DOHH2 (cell line): ENCODE data around the gene SLC7A7.
"Not testable (repeated sequence)": the region's sequence is repeated elsewhere in the genome, so short reads cannot be mapped to it uniquely, and the experiment has no call there.

Source experiments
- H3F3A ChIP-seq: fragments of 200-600 bp; sonication (generic), shearing (Covaris generic); 2 replicates; pipeline ENCODE4 v1.6.0; 2016; ENCODE audit warnings: antibody characterized with exemption, mild to moderate bottlenecking; ENCODE audit not compliant: control insufficient read depth, insufficient read depth
- H3K27ac ChIP-seq: fragments of 200-600 bp; sonication (generic); 2 replicates; pipeline ENCODE4 v1.5.1; 2014; ENCODE audit warnings: low read depth, mild to moderate bottlenecking, low read length, moderate library complexity
- H3K27me3 ChIP-seq: fragments of 200-600 bp; sonication (generic); 2 replicates; pipeline ENCODE4 v1.6.1; 2014; ENCODE audit warnings: mild to moderate bottlenecking, low read length, mixed read lengths; ENCODE audit not compliant: control insufficient read depth
- H3K36me3 ChIP-seq: fragments of 200-600 bp; sonication (generic); 2 replicates; pipeline ENCODE4 v1.6.1; 2014; ENCODE audit warnings: mild to moderate bottlenecking, low read length, moderate library complexity, mixed read lengths; ENCODE audit not compliant: control insufficient read depth
- H3K4me1 ChIP-seq: fragments of 200-600 bp; sonication (generic); 2 replicates; pipeline ENCODE4 v1.6.1; 2014; ENCODE audit warnings: mild to moderate bottlenecking, low read length, mixed read lengths; ENCODE audit not compliant: control insufficient read depth
- H3K4me2 ChIP-seq: fragments of 200-600 bp; sonication (generic); 2 replicates; pipeline ENCODE4 v1.6.0; 2014; ENCODE audit warnings: mild to moderate bottlenecking, low read length, moderate library complexity
- H3K4me3 ChIP-seq: fragments of 200-600 bp; sonication (generic); 2 replicates; pipeline ENCODE4 v1.5.1; 2014; ENCODE audit warnings: mild to moderate bottlenecking, low read length, mixed read lengths
- H3K79me2 ChIP-seq: fragments of 200-600 bp; sonication (generic); 2 replicates; pipeline ENCODE4 v1.6.1; 2014; ENCODE audit warnings: mild to moderate bottlenecking, low read length, mixed read lengths; ENCODE audit not compliant: control insufficient read depth
- H3K9me2 ChIP-seq: fragments of 200-600 bp; sonication (generic); replicated peaks from 2 replicates; pipeline ENCODE4 v1.6.1; 2014; ENCODE audit warnings: mild to moderate bottlenecking, low read length, mixed read lengths; ENCODE audit not compliant: control insufficient read depth
- H3K9me3 ChIP-seq: fragments of 200-600 bp; sonication (generic); 2 replicates; pipeline ENCODE4 v1.6.1; 2014; ENCODE audit warnings: antibody characterized with exemption, low read length, mixed read lengths; ENCODE audit not compliant: control insufficient read depth, insufficient read depth
- H4K20me1 ChIP-seq: fragments of 200-600 bp; sonication (generic); 2 replicates; pipeline ENCODE4 v1.6.0; 2014; ENCODE audit warnings: low read depth, mild to moderate bottlenecking, antibody characterized with exemption, low read length, moderate library complexity; ENCODE audit not compliant: control insufficient read depth, insufficient read depth
- EZH2phosphoT487 ChIP-seq: fragments of 200-600 bp; sonication (generic); IDR thresholded peaks from 2 replicates; pipeline ENCODE4 v1.6.1; 2017; ENCODE audit warnings: borderline replicate concordance, mild to moderate bottlenecking, antibody characterized with exemption, low read length, moderate library complexity, mixed read lengths
- TF ChIP-seq, protein P1 (sequence below): fragments of 200-600 bp; sonication (generic); IDR thresholded peaks from one replicate; pipeline ENCODE4 v1.5.1; 2014; ENCODE audit warnings: antibody characterized with exemption, mild to moderate bottlenecking, low read depth, low read length; ENCODE audit not compliant: poor library complexity, severe bottlenecking

SLC7A7 gene

DNA sequence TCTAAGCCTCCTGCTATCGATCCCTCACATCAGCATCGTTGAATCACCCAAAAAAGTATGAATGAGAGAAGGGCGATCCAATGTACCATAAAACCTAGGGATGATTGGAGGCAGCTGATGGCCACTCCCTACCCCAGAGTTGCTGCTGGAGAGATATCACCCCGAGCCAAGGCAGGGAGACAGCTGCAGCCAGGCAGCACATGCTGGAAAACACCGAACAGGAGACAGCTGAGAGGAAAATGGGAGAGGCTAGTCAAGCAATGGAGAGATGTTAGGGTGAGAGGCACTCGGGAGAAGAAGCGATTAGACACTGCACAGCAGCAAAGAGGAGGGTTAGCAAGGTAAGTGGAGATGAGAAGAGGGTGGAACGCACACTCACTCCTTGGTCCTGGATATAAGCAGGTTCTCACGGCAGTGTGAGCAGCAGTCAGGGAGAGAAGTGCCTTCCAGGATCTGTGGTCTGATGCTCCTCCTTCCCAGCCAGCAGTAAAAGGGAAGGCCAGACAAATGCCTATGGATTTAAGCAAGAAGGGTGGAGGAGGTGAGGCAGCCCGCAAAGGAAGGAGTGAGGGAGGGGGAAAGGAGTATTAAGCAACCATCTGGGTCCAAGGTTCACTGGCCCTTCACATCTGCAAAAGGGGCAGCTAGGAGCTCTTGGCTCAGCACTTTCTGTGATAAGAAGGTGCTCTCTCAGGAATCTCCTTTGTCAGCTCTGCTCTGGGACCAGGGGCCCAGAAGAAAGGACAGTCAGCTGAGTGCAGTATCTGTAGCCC, at the start of gene SLC7A7:
Gene SLC7A7 (minus strand): TSS at position 495 of the 773 bp plus-strand sequence. CDS start 2,037 bp downstream, outside the sequence.
- peaks cover 29% of the 10 kb centered on the region for H3K36me3 ChIP-seq
- no peaks in the 10 kb centered on the region for H3K9me3 ChIP-seq
- peak within 1 kb of the TSS; percentile 97 for H3K4me2 ChIP-seq
- H3F3A ChIP-seq = peaks cover 42% of the 10 kb centered on the region
- H3K4me3 ChIP-seq = peak within 1 kb of the TSS; percentile 97
- H3K9me2 ChIP-seq = no peaks in the 10 kb centered on the region
- H3K79me2 ChIP-seq = peaks cover 57% of the 10 kb centered on the region
- no peaks in the 10 kb centered on the region for H3K27me3 ChIP-seq
- TF ChIP-seq, protein P1, sequence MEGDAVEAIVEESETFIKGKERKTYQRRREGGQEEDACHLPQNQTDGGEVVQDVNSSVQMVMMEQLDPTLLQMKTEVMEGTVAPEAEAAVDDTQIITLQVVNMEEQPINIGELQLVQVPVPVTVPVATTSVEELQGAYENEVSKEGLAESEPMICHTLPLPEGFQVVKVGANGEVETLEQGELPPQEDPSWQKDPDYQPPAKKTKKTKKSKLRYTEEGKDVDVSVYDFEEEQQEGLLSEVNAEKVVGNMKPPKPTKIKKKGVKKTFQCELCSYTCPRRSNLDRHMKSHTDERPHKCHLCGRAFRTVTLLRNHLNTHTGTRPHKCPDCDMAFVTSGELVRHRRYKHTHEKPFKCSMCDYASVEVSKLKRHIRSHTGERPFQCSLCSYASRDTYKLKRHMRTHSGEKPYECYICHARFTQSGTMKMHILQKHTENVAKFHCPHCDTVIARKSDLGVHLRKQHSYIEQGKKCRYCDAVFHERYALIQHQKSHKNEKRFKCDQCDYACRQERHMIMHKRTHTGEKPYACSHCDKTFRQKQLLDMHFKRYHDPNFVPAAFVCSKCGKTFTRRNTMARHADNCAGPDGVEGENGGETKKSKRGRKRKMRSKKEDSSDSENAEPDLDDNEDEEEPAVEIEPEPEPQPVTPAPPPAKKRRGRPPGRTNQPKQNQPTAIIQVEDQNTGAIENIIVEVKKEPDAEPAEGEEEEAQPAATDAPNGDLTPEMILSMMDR = no peak
- TF ChIP-seq EZH2phosphoT487 = no peak
- H3K27ac ChIP-seq = peak within 1 kb of the TSS; percentile 100
- peaks cover 82% of the 10 kb centered on the region for H3K4me1 ChIP-seq
- no peaks in the 10 kb centered on the region for H4K20me1 ChIP-seq

DNA sequence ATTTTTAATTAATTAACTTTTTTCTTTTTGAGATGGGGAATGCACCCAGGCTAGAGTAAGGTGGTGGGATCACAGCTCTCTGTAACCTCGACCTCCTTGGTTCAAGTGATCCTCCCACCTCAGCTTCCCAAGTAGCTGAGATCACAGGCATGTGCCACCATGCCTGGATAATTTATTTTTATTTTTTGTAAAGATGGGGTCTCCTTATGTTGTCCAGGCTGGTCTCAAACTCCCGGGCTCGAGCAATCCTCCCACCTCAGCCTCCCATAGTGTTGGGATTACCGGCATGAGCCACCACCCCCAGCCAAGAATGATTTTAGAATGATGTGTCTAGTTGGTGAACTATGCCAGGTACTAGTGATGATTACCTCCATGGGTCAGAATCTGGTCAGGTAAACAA, 49.7 kb upstream of the SLC7A7 start:
- no peak overlapping the region for H3K4me2 ChIP-seq
- H3K9me2 ChIP-seq = no peaks in the 10 kb centered on the region
- H3K9me3 ChIP-seq = no peaks in the 10 kb centered on the region
- TF ChIP-seq EZH2phosphoT487 = no peak
- TF ChIP-seq, protein P1 = no peak
- no peak overlapping the region for H3K4me3 ChIP-seq
- H3K79me2 ChIP-seq = no peaks in the 10 kb centered on the region
- no peaks in the 10 kb centered on the region for H3F3A ChIP-seq
- H3K36me3 ChIP-seq = no peaks in the 10 kb centered on the region
- peaks cover 14% of the 10 kb centered on the region for H3K4me1 ChIP-seq
- H4K20me1 ChIP-seq = no peaks in the 10 kb centered on the region
- no peak overlapping the region for H3K27ac ChIP-seq
- no peaks in the 10 kb centered on the region for H3K27me3 ChIP-seq

DNA sequence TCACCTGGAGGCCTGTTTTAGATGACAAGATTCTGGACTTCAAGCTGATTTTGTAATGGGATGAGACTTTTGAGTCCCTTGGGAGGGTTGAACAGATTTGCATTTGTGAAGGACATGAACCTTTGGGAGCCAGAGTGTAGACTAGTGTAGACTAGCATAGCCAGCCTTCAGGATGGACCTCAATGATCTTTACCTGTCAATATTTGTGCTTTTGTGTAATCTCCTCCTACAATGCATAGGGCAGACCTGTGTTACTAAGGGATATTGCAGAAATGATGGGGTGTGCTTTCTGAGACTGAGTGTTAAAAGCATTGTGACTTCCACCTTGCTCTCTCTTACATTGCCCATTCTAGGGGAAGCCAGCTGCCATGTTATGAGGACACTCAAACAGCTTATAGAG, 46.4 kb upstream of the SLC7A7 start:
- Histone ChIP-seq H3K4me3 (no peak overlapping the region), H3F3A (no peaks in the 10 kb centered on the region), H3K9me2 (no peaks in the 10 kb centered on the region), H3K27me3 (no peaks in the 10 kb centered on the region), H3K4me1 (peaks cover 11% of the 10 kb centered on the region), H3K79me2 (no peaks in the 10 kb centered on the region), H3K36me3 (no peaks in the 10 kb centered on the region), H3K9me3 (no peaks in the 10 kb centered on the region), H3K4me2 (no peak overlapping the region), H3K27ac (no peak overlapping the region), H4K20me1 (no peaks in the 10 kb centered on the region)
- TF ChIP-seq, protein P1 = no peak
- TF ChIP-seq EZH2phosphoT487 = no peak

DNA sequence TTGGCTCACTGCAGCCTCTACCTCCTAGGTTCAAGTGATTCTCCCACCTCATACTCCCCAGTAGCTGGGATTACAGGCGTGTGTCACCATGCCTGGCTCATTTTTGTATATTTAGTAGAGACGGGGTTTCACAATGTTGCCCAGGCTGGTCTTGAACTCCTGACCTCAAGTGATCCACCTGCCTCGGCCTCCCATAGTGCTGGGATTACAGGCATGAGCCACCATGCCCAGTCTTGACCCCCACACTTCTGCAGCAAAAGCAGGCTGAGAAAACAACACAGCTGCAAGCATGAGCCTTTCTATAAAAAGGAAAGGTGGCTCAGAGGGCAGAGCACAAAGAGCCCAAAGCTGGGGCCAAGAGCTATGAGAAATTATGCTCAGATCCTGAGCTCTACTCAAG, 45.1 kb upstream of the SLC7A7 start:
- H3K9me2 ChIP-seq, H4K20me1 ChIP-seq, H3K9me3 ChIP-seq, H3K4me3 ChIP-seq, H3F3A ChIP-seq, H3K27me3 ChIP-seq, H3K79me2 ChIP-seq, H3K4me2 ChIP-seq, H3K4me1 ChIP-seq, H3K36me3 ChIP-seq, H3K27ac ChIP-seq: not testable (repeated sequence)
